Measurements from ENCODE around the gene MACO1.

- no peak for TF ChIP-seq EGR1 (IDR thresholded peaks at IDR 0.05; ENCODE audit: low read depth in 2 of 2)
- no peak for TF ChIP-seq MAX (IDR thresholded peaks at IDR 0.05)
- TF ChIP-seq CTCF (IDR thresholded peaks at IDR 0.05; ENCODE audit: low read depth, low read length, missing input control): no peak
- TF ChIP-seq FOXA1 (IDR thresholded peaks at IDR 0.05): no peak
- TF ChIP-seq ZBTB33 (IDR thresholded peaks at IDR 0.05): no peak
- TF ChIP-seq TAF1 (conservative IDR thresholded peaks at IDR 0.05): no peak
- no peak for TF ChIP-seq RAD21 (IDR thresholded peaks at IDR 0.05)
These were observed 111.4 kb downstream of the MACO1 start for GRCh38 chr1:25541889-25542658.
